Liver (tissue), 9 donors: ENCODE measurements around the gene PBX4. TPM values are rescaled to one million over a fixed set of nuclear protein-coding genes. Genes with fewer than 3 reads are reported as not detected.

Source experiments
- DNase-seq: peaks from one replicate; pipeline ENCODE4 v3.0.0-alpha.2; 2017; ENCODE audit warnings: low spot score
- H3K27ac ChIP-seq, 2 donors: one replicate each; pipeline ENCODE4 v1.7.0; 2013; ENCODE audit warnings: inconsistent platforms in 2 of 2, low read length in 2 of 2, control low read depth in 1 of 2, low read depth in 1 of 2, mild to moderate bottlenecking in 1 of 2
- H3K27me3 ChIP-seq, 4 donors: one replicate each; pipeline versions ENCODE4 v1.6.1 to v1.7.0; 2013; ENCODE audit warnings: low read length in 3 of 4, inconsistent platforms in 1 of 4, mild to moderate bottlenecking in 1 of 4, moderate library complexity in 1 of 4; ENCODE audit not compliant: control insufficient read depth in 4 of 4, insufficient read depth in 4 of 4
- H3K36me3 ChIP-seq, 4 donors: one replicate each; pipeline versions ENCODE4 v1.6.1 to v1.7.0; 2013; ENCODE audit warnings: low read length in 3 of 4, mild to moderate bottlenecking in 3 of 4, low read depth in 1 of 4, moderate library complexity in 1 of 4; ENCODE audit not compliant: control insufficient read depth in 4 of 4, insufficient read depth in 3 of 4
- H3K4me1 ChIP-seq, 4 donors: one replicate each; pipeline versions ENCODE4 v1.6.1 to v1.7.0; 2013; ENCODE audit warnings: low read length in 3 of 4, mild to moderate bottlenecking in 3 of 4, moderate library complexity in 1 of 4; ENCODE audit not compliant: control insufficient read depth in 4 of 4, insufficient read depth in 4 of 4
- H3K4me3 ChIP-seq, 3 donors: one replicate each; pipeline versions ENCODE4 v1.6.1 to v1.7.0; 2013; ENCODE audit warnings: low read length in 3 of 3, control low read depth in 1 of 3, low read depth in 1 of 3, mild to moderate bottlenecking in 1 of 3
- H3K9ac ChIP-seq, 2 donors: one replicate each; pipeline ENCODE4 v1.7.0; 2013; ENCODE audit warnings: low read length in 2 of 2, mild to moderate bottlenecking in 2 of 2, moderate library complexity in 2 of 2, control low read depth in 1 of 2, low read depth in 1 of 2
- H3K9me3 ChIP-seq, 4 donors: one replicate each; pipeline versions ENCODE4 v1.6.1 to v1.7.0; 2013; ENCODE audit warnings: low read length in 3 of 4; ENCODE audit not compliant: control insufficient read depth in 4 of 4
- EGR1 ChIP-seq, 2 donors: IDR thresholded peaks; 2 replicates each; pipeline ENCODE4 v1.6.1; 2016 to 2018; ENCODE audit warnings: antibody characterized with exemption in 2 of 2, low read depth in 2 of 2
- FOXA1 ChIP-seq: IDR thresholded peaks from 2 replicates; pipeline ENCODE4 v1.6.1; 2016; ENCODE audit warnings: antibody characterized with exemption
- FOXA2 ChIP-seq: IDR thresholded peaks from 2 replicates; pipeline ENCODE4 v1.6.1; 2016; ENCODE audit warnings: antibody characterized with exemption
- GABPA ChIP-seq, 2 donors: IDR thresholded peaks in 1 of 2; conservative IDR thresholded peaks in 1 of 2; 2 replicates each; pipeline ENCODE4 v1.6.1; 2016; ENCODE audit warnings: antibody characterized with exemption in 2 of 2, mild to moderate bottlenecking in 1 of 2, moderate library complexity in 1 of 2
- HNF4A ChIP-seq, 2 donors: conservative IDR thresholded peaks; 2 replicates each; pipeline ENCODE4 v1.6.1; 2016; ENCODE audit warnings: antibody characterized with exemption in 2 of 2, mild to moderate bottlenecking in 2 of 2
- HNF4G ChIP-seq: IDR thresholded peaks from 2 replicates; pipeline ENCODE4 v1.6.1; 2016; ENCODE audit warnings: antibody characterized with exemption
- JUND ChIP-seq, 2 donors: IDR thresholded peaks; 2 replicates each; pipeline ENCODE4 v1.6.1; 2016; ENCODE audit warnings: antibody characterized with exemption in 2 of 2
- NR2F2 ChIP-seq: IDR thresholded peaks from 2 replicates; pipeline ENCODE4 v1.6.1; 2016; ENCODE audit warnings: antibody characterized with exemption
- RAD21 ChIP-seq, 2 donors: IDR thresholded peaks; 2 replicates each; pipeline ENCODE4 v1.6.1; 2016; ENCODE audit warnings: antibody characterized with exemption in 2 of 2, mild to moderate bottlenecking in 2 of 2
- REST ChIP-seq: IDR thresholded peaks from 2 replicates; pipeline ENCODE4 v1.6.1; 2016; ENCODE audit warnings: antibody characterized with exemption, mild to moderate bottlenecking
- RXRA ChIP-seq, 2 donors: IDR thresholded peaks; 2 replicates each; pipeline ENCODE4 v1.6.1; 2017 to 2018; ENCODE audit warnings: antibody characterized with exemption in 2 of 2, mild to moderate bottlenecking in 1 of 2
- SP1 ChIP-seq: IDR thresholded peaks from 2 replicates; pipeline ENCODE4 v1.6.1; 2018; ENCODE audit warnings: antibody characterized with exemption, mild to moderate bottlenecking
- TAF1 ChIP-seq: conservative IDR thresholded peaks from 2 replicates; pipeline ENCODE4 v1.6.1; 2016; ENCODE audit warnings: antibody characterized with exemption, mild to moderate bottlenecking
- YY1 ChIP-seq: IDR thresholded peaks from 2 replicates; pipeline ENCODE4 v1.6.1; 2016; ENCODE audit warnings: antibody characterized with exemption, mild to moderate bottlenecking
- WGBS: extraction: QIAGEN DNeasy Blood & Tissue Kit; methylation state at CpG from one replicate; pipeline ENCODE4 v1.1.7; 2013; 5-methylcytosine and 5-hydroxymethylcytosine counted together
- polyA plus RNA-seq, 2 donors: library from polyadenylated mRNA; stranded (reverse) in 1 of 2; unstranded in 1 of 2; fragments of 200-250 nt in 1 of 2; fragments of >200 nt in 1 of 2; fragmentation: Nextera tagmentation in 1 of 2; extraction: Ambion mirVana in 1 of 2; gene quantifications; one replicate each; pipeline versions ENCODE4 v1.2.1 to v1.2.3, GENCODE V29; 2013 to 2015
- total RNA-seq, 2 donors: library from RNA; depleted of rRNA; stranded (reverse); fragments of >200 nt; gene quantifications; one replicate each; pipeline ENCODE4 v1.2.3, GENCODE V29; 2014
- TF ChIP-seq, protein P1 (sequence below): IDR thresholded peaks from 2 replicates; pipeline ENCODE4 v1.6.1; 2016; ENCODE audit warnings: antibody characterized with exemption
- TF ChIP-seq, protein P2 (sequence below): fragments of 150-350 bp; IDR thresholded peaks from 2 replicates; pipeline ENCODE4 v1.5.1; 2017; ENCODE audit warnings: improper control_type of control experiment, low read depth, low read length; ENCODE audit not compliant: missing input control
- TF ChIP-seq, protein P3 (sequence below): IDR thresholded peaks from 2 replicates; pipeline ENCODE4 v1.6.1; 2016; ENCODE audit warnings: antibody characterized with exemption
- TF ChIP-seq, protein P4 (sequence below): IDR thresholded peaks from 2 replicates; pipeline ENCODE4 v1.6.1; 2016; ENCODE audit warnings: antibody characterized with exemption
- donor health status: healthy.
- donor health status: healthy.
- donor health status: healthy.
- donor health status: healthy.
- donor health status: healthy.

PBX4 gene
- total and polyA plus RNA-seq, 4 donors, result 0.19 to 0.59 (median 0.21) TPM; not detected in 1

DNA sequence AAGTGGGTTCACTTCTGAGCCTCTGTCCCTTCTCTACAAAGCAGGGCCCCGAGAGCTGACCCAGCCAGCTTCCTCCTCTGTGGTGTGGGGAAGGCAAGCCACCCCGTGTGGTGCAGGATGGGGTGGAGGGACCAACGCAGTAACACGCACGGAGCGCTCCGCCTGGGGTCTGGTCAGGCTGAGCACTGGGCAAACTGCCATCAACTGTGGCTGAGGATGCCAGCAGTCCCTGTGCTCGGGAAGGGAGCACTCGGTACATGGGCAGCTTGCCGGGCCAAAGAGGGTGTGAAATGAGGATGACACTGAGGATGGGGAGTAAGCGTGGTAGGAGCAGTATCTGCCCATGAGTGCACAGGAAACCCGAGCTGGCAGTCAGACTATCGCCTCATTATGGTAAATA lies 32.6 kb upstream of the PBX4 start:
- no peak overlapping the region for H3K4me3 ChIP-seq
- 84% methylated on average over 13 of the region's 13 CpGs for WGBS
- TF ChIP-seq GABPA (IDR thresholded peaks at IDR 0.05 in 1 of 2, conservative IDR thresholded peaks at IDR 0.05 in 1 of 2) (no peak), YY1 (no peak), RAD21 (IDR thresholded peaks at IDR 0.05) (no peak), REST (no peak), FOXA2 (no peak), TAF1 (no peak), NR2F2 (no peak), FOXA1 (no peak), HNF4G (no peak), SP1 (no peak), RXRA (IDR thresholded peaks at IDR 0.05) (no peak), JUND (IDR thresholded peaks at IDR 0.05) (no peak), HNF4A (conservative IDR thresholded peaks at IDR 0.05) (no peak)
- TF ChIP-seq, protein P1, sequence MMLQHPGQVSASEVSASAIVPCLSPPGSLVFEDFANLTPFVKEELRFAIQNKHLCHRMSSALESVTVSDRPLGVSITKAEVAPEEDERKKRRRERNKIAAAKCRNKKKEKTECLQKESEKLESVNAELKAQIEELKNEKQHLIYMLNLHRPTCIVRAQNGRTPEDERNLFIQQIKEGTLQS, result no peak
- TF ChIP-seq, protein P2, sequence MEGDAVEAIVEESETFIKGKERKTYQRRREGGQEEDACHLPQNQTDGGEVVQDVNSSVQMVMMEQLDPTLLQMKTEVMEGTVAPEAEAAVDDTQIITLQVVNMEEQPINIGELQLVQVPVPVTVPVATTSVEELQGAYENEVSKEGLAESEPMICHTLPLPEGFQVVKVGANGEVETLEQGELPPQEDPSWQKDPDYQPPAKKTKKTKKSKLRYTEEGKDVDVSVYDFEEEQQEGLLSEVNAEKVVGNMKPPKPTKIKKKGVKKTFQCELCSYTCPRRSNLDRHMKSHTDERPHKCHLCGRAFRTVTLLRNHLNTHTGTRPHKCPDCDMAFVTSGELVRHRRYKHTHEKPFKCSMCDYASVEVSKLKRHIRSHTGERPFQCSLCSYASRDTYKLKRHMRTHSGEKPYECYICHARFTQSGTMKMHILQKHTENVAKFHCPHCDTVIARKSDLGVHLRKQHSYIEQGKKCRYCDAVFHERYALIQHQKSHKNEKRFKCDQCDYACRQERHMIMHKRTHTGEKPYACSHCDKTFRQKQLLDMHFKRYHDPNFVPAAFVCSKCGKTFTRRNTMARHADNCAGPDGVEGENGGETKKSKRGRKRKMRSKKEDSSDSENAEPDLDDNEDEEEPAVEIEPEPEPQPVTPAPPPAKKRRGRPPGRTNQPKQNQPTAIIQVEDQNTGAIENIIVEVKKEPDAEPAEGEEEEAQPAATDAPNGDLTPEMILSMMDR, result no peak
- TF ChIP-seq, protein P3, sequence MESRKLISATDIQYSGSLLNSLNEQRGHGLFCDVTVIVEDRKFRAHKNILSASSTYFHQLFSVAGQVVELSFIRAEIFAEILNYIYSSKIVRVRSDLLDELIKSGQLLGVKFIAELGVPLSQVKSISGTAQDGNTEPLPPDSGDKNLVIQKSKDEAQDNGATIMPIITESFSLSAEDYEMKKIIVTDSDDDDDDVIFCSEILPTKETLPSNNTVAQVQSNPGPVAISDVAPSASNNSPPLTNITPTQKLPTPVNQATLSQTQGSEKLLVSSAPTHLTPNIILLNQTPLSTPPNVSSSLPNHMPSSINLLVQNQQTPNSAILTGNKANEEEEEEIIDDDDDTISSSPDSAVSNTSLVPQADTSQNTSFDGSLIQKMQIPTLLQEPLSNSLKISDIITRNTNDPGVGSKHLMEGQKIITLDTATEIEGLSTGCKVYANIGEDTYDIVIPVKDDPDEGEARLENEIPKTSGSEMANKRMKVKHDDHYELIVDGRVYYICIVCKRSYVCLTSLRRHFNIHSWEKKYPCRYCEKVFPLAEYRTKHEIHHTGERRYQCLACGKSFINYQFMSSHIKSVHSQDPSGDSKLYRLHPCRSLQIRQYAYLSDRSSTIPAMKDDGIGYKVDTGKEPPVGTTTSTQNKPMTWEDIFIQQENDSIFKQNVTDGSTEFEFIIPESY, result no peak

DNA sequence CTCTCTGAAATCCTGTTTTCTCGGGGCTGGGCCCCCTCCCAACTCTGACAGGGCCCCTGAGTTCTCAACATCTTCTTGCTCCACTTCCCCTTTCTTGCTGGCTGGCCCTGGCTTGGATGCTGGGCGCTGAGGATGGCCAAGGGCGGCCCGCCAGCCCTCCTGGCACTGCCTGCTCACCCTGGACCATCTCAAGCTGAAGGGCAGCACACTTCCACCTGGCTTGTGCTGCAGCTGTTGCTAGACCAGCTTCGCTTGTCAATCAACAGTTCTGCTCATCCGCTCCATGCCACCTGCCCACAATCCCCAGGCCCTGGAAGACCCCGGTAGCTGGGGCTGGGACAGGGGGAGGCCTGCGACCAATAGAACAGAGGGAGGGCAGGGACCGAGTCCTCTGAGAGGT lies 31.8 kb upstream of the PBX4 start:
- DNase-seq, result no peak
- Histone ChIP-seq H3K27me3 (no peaks in the 10 kb centered on the region), H3K4me1 (no peaks in the 10 kb centered on the region), H3K4me3 (no peak overlapping the region), H3K27ac (no peak overlapping the region), H3K9me3 (no peaks in the 10 kb centered on the region), H3K36me3 (peaks cover 25 to 89% (median 49%) of the 10 kb centered on the region in 4 donors), H3K9ac (no peak overlapping the region)
- 96% methylated on average over 9 of the region's 9 CpGs for WGBS
- no peak for TF ChIP-seq YY1
- no peak for TF ChIP-seq RXRA (IDR thresholded peaks at IDR 0.05)
- no peak for TF ChIP-seq TAF1
- TF ChIP-seq HNF4G, result no peak
- TF ChIP-seq EGR1 (IDR thresholded peaks at IDR 0.05; ENCODE audit: low read depth in 2 of 2), result no peak
- TF ChIP-seq HNF4A (conservative IDR thresholded peaks at IDR 0.05), result no peak
- TF ChIP-seq SP1, result no peak
- TF ChIP-seq FOXA2, result no peak
- TF ChIP-seq, protein P3, result no peak
- no peak for TF ChIP-seq GABPA (IDR thresholded peaks at IDR 0.05 in 1 of 2, conservative IDR thresholded peaks at IDR 0.05 in 1 of 2)
- TF ChIP-seq JUND (IDR thresholded peaks at IDR 0.05), result no peak
- TF ChIP-seq REST, result no peak
- TF ChIP-seq, protein P4, sequence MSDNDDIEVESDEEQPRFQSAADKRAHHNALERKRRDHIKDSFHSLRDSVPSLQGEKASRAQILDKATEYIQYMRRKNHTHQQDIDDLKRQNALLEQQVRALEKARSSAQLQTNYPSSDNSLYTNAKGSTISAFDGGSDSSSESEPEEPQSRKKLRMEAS, result no peak

More for the DNA sequence above, 32.6 kb upstream of the PBX4 start:
- H3K36me3 ChIP-seq, result peaks cover 29 to 89% (median 48%) of the 10 kb centered on the region in 4 donors
- no peaks in the 10 kb centered on the region for H3K9me3 ChIP-seq
- H3K4me1 ChIP-seq, result no peaks in the 10 kb centered on the region
- no peak for DNase-seq
- no peaks in the 10 kb centered on the region for H3K27me3 ChIP-seq
- H3K9ac ChIP-seq, result no peak overlapping the region
- no peak overlapping the region for H3K27ac ChIP-seq
